Neural progenitor cell (in vitro differentiated cells): ENCODE results near the gene S100A5. TPM values are rescaled to one million over a fixed set of nuclear protein-coding genes. Genes with fewer than 3 reads are reported as not detected.

Source experiments
- DNase-seq: peaks from one replicate; pipeline ENCODE4 v3.0.0-alpha.2; 2016; ENCODE audit warnings: low spot score
- H2AFZ ChIP-seq: fragments of 200-600 bp; sonication (generic); replicated peaks from 2 replicates; pipeline ENCODE4 v1.6.1; 2016; ENCODE audit warnings: antibody characterized with exemption
- H3F3A ChIP-seq: fragments of 200-600 bp; sonication (generic); 2 replicates; pipeline ENCODE4 v1.6.1; 2016; ENCODE audit warnings: antibody characterized with exemption, low read depth
- H3K27ac ChIP-seq: fragments of 200-600 bp; sonication (generic); 2 replicates; pipeline ENCODE4 v1.5.1; 2016; ENCODE audit warnings: mild to moderate bottlenecking
- H3K27me3 ChIP-seq: fragments of 200-600 bp; sonication (generic); 2 replicates; pipeline ENCODE4 v1.6.1; 2016; ENCODE audit warnings: mild to moderate bottlenecking, moderate library complexity
- H3K36me3 ChIP-seq: fragments of 200-600 bp; sonication (generic); 2 replicates; pipeline ENCODE4 v1.5.1; 2016
- H3K4me1 ChIP-seq: fragments of 200-600 bp; sonication (generic); 2 replicates; pipeline ENCODE4 v1.6.1; 2016; ENCODE audit warnings: mixed run types
- H3K4me2 ChIP-seq: fragments of 200-600 bp; sonication (generic); 2 replicates; pipeline ENCODE4 v1.6.1; 2016
- H3K4me3 ChIP-seq: fragments of 200-600 bp; sonication (generic); 2 replicates; pipeline ENCODE4 v1.5.1; 2016
- H3K79me2 ChIP-seq: fragments of 200-600 bp; sonication (generic); 2 replicates; pipeline ENCODE4 v1.6.1; 2016; ENCODE audit warnings: low read depth
- H3K9ac ChIP-seq: fragments of 200-600 bp; sonication (generic); 2 replicates; pipeline ENCODE4 v1.6.1; 2016
- H3K9me3 ChIP-seq: fragments of 200-600 bp; sonication (generic); 2 replicates; pipeline ENCODE4 v1.5.1; 2016; ENCODE audit warnings: low read depth
- H4K20me1 ChIP-seq: fragments of 200-600 bp; sonication (generic); 2 replicates; pipeline ENCODE4 v1.6.1; 2016; ENCODE audit warnings: low read depth
- H3K27ac Mint-ChIP-seq: 3 replicates; pipeline ENCODE4 v1.8.0; 2021; ENCODE audit warnings: mixed read lengths
- H3K27me3 Mint-ChIP-seq: 2 replicates; pipeline ENCODE4 v1.8.0; 2022; ENCODE audit warnings: low read depth, mild to moderate bottlenecking, inconsistent platforms, moderate library complexity, mixed read lengths; ENCODE audit not compliant: insufficient read depth
- H3K36me3 Mint-ChIP-seq: 3 replicates; pipeline ENCODE4 v1.8.0; 2021; ENCODE audit warnings: mixed read lengths
- H3K4me1 Mint-ChIP-seq: 3 replicates; pipeline ENCODE4 v1.8.0; 2021; ENCODE audit warnings: mixed read lengths
- H3K4me3 Mint-ChIP-seq: 3 replicates; pipeline ENCODE4 v1.8.0; 2021; ENCODE audit warnings: mild to moderate bottlenecking, moderate library complexity, mixed read lengths
- H3K9me3 Mint-ChIP-seq: 3 replicates; pipeline ENCODE4 v1.8.0; 2020; ENCODE audit warnings: mixed read lengths
- EZH2 ChIP-seq: fragments of 200-600 bp; sonication (generic); IDR thresholded peaks from 2 replicates; pipeline ENCODE4 v1.6.1; 2017; ENCODE audit warnings: antibody characterized with exemption, mild to moderate bottlenecking, moderate library complexity
- EZH2phosphoT487 ChIP-seq: fragments of 200-600 bp; sonication (generic); IDR thresholded peaks from 2 replicates; pipeline ENCODE4 v1.6.1; 2017; ENCODE audit warnings: antibody characterized with exemption
- total RNA-seq: library from RNA; depleted of rRNA; stranded (reverse); fragments of >200 nt; gene quantifications from 2 replicates; pipeline ENCODE4 v1.2.3, GENCODE V29; 2015; ENCODE audit warnings: low replicate concordance
- TF ChIP-seq, protein P1 (sequence below): fragments of 200-600 bp; sonication (generic); IDR thresholded peaks from 2 replicates; pipeline ENCODE4 v1.5.1; 2017; ENCODE audit warnings: antibody characterized with exemption, mild to moderate bottlenecking

S100A5 gene
- total RNA-seq, 1 donor from 2014 or later, result not detected

DNA sequence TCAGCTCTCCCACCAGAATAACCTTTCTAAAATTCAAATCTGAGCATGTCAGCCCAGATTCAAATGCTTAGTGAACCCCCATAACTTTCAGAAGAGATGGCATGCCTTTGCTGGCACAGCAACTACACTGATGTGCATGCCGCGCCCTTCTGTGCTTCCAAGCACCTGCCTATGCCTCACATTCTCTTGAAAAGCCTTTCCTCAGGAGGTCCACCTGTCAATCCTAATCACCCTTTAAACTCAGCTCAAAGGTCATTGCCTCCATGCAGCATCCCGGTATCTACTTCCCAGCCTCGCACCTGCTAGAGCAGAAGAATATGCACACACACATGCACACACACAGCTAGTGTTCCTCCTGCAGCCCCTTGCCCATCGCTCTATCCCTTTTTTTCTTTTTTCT lies 30.1 kb upstream of the S100A5 start:
- Mint-ChIP-seq H3K36me3 (no peaks in the 10 kb centered on the region), H3K27ac (peak overlapping the region; percentile 65), H3K4me3 (peak overlapping the region; percentile 39), H3K4me1 (peaks cover 43% of the 10 kb centered on the region), H3K27me3 (peaks cover 12% of the 10 kb centered on the region), H3K9me3 (peaks cover 7% of the 10 kb centered on the region)
- H3K4me1 ChIP-seq, result peaks cover 17% of the 10 kb centered on the region
- H3K27me3 ChIP-seq, result no peaks in the 10 kb centered on the region
- H3K79me2 ChIP-seq, result no peaks in the 10 kb centered on the region
- TF ChIP-seq EZH2, result no peak
- TF ChIP-seq, protein P1, sequence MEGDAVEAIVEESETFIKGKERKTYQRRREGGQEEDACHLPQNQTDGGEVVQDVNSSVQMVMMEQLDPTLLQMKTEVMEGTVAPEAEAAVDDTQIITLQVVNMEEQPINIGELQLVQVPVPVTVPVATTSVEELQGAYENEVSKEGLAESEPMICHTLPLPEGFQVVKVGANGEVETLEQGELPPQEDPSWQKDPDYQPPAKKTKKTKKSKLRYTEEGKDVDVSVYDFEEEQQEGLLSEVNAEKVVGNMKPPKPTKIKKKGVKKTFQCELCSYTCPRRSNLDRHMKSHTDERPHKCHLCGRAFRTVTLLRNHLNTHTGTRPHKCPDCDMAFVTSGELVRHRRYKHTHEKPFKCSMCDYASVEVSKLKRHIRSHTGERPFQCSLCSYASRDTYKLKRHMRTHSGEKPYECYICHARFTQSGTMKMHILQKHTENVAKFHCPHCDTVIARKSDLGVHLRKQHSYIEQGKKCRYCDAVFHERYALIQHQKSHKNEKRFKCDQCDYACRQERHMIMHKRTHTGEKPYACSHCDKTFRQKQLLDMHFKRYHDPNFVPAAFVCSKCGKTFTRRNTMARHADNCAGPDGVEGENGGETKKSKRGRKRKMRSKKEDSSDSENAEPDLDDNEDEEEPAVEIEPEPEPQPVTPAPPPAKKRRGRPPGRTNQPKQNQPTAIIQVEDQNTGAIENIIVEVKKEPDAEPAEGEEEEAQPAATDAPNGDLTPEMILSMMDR, result no peak
- TF ChIP-seq EZH2phosphoT487, result no peak
- H3K4me2 ChIP-seq, result no peak overlapping the region
- H2AFZ ChIP-seq, result no peak overlapping the region
- no peak overlapping the region for H3K4me3 ChIP-seq
- DNase-seq, result no peak
- H3K27ac ChIP-seq, result no peak overlapping the region
- peaks cover under 1% of the 10 kb centered on the region for H3F3A ChIP-seq
- no peak overlapping the region for H3K9ac ChIP-seq
- H4K20me1 ChIP-seq, result no peaks in the 10 kb centered on the region
- no peaks in the 10 kb centered on the region for H3K36me3 ChIP-seq
- H3K9me3 ChIP-seq, result no peaks in the 10 kb centered on the region

DNA sequence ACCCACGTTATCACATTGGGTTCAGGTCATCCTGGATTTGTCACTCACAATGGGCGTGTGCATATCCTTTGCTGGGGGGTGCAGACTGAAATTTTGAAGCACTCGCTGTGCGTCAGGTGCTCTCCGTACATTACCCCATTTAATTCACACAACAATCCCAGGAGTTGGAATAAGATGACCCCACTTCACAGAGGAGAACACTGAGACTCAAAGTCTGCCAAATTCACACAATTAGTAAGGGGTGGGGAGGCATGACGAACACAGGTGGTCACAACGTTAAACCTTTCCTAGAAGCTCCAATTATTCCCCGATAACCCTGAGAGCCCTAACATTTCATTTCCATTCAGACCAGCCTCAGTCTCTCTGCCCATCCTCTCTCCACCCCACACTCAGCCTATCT lies 28.7 kb upstream of the S100A5 start:
- H3K9me3 Mint-ChIP-seq, result peaks cover 7% of the 10 kb centered on the region
- H3K4me3 Mint-ChIP-seq, result no peak overlapping the region
- TF ChIP-seq EZH2, result no peak
- TF ChIP-seq, protein P1, result no peak
- TF ChIP-seq EZH2phosphoT487, result no peak
- H2AFZ ChIP-seq, result no peak overlapping the region
- no peaks in the 10 kb centered on the region for H4K20me1 ChIP-seq
- H3K4me1 Mint-ChIP-seq, result peaks cover 48% of the 10 kb centered on the region
- no peaks in the 10 kb centered on the region for H3F3A ChIP-seq
- no peak overlapping the region for H3K4me2 ChIP-seq
- H3K36me3 Mint-ChIP-seq, result no peaks in the 10 kb centered on the region
- H3K27me3 ChIP-seq, result no peaks in the 10 kb centered on the region
- no peak overlapping the region for H3K9ac ChIP-seq
- H3K4me3 ChIP-seq, result no peak overlapping the region
- H3K36me3 ChIP-seq, result no peaks in the 10 kb centered on the region
- DNase-seq, result no peak
- no peak overlapping the region for H3K27ac ChIP-seq
- H3K9me3 ChIP-seq, result no peaks in the 10 kb centered on the region
- H3K27ac Mint-ChIP-seq, result peak overlapping the region; percentile 22
- H3K79me2 ChIP-seq, result no peaks in the 10 kb centered on the region
- peaks cover 17% of the 10 kb centered on the region for H3K4me1 ChIP-seq
- H3K27me3 Mint-ChIP-seq, result peaks cover 15% of the 10 kb centered on the region

DNA sequence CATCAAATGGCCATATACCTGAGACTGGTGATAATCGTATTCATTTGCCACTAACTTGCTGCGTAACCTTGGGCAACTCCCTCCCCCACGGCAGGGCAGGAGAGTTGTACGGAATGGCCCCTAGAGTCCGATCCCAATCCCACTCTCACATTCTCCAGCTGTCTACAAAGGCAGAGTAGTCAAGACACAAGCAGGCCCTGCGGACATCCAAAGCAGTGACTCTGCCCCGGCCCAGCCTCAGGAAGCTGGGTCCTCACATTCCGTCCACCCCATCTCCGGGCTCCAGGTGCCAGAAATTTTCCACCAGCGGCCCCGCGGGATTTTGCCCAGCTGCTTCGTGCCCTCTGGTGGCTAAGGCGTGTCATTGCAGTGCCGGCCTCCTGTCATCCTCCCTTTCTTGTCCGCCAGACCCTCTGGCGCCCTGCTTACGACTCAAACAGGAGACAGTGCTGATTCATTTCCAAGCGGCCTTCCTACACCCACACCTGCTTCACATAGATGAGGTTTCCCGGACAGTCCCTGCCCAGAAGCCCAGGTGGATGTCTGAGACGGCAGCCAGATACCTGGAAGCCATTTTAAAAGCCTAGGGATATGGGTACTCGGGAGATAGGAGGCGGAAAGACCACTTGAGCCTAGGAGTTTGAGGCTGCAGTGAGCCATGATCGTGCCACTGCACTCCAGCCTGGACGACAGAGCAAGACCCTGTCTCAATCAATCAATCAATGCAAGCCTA lies 27.8 kb upstream of the S100A5 start:
- Mint-ChIP-seq H3K27ac (no peak overlapping the region), H3K27me3 (peaks cover 19% of the 10 kb centered on the region), H3K4me1 (peaks cover 50% of the 10 kb centered on the region), H3K4me3 (peak overlapping the region; percentile 46), H3K36me3 (no peaks in the 10 kb centered on the region), H3K9me3 (no peaks in the 10 kb centered on the region)
- H3K4me1 ChIP-seq, result peaks cover 17% of the 10 kb centered on the region
- H3K4me2 ChIP-seq, result peak overlapping the region; percentile 21
- H3K9me3 ChIP-seq, result no peaks in the 10 kb centered on the region
- H3K27me3 ChIP-seq, result no peaks in the 10 kb centered on the region
- H3F3A ChIP-seq, result no peaks in the 10 kb centered on the region
- H2AFZ ChIP-seq, result peak overlapping the region; percentile 92
- DNase-seq, result peak; percentile 91
- no peaks in the 10 kb centered on the region for H3K79me2 ChIP-seq
- no peak overlapping the region for H3K27ac ChIP-seq
- H3K36me3 ChIP-seq, result no peaks in the 10 kb centered on the region
- H4K20me1 ChIP-seq, result no peaks in the 10 kb centered on the region
- TF ChIP-seq, protein P1, result peak; percentile 96
- TF ChIP-seq EZH2phosphoT487, result no peak
- peak; percentile 24 for TF ChIP-seq EZH2
- no peak overlapping the region for H3K4me3 ChIP-seq
- H3K9ac ChIP-seq, result no peak overlapping the region
